Measurements from ENCODE around the gene KLHDC3. TPM values are rescaled to one million over a fixed set of nuclear protein-coding genes. Genes with fewer than 3 reads are reported as not detected.
A peak's percentile ranks its signal among the peaks of the same experiment; 100 is the strongest.

KLHDC3 gene
- total and polyA plus RNA-seq, 10 of the 15 experiments (the other 5 are each of a cell fraction or from before 2014, with no cell fraction given), result 2.4 to 102 (median 55.4) TPM

DNA sequence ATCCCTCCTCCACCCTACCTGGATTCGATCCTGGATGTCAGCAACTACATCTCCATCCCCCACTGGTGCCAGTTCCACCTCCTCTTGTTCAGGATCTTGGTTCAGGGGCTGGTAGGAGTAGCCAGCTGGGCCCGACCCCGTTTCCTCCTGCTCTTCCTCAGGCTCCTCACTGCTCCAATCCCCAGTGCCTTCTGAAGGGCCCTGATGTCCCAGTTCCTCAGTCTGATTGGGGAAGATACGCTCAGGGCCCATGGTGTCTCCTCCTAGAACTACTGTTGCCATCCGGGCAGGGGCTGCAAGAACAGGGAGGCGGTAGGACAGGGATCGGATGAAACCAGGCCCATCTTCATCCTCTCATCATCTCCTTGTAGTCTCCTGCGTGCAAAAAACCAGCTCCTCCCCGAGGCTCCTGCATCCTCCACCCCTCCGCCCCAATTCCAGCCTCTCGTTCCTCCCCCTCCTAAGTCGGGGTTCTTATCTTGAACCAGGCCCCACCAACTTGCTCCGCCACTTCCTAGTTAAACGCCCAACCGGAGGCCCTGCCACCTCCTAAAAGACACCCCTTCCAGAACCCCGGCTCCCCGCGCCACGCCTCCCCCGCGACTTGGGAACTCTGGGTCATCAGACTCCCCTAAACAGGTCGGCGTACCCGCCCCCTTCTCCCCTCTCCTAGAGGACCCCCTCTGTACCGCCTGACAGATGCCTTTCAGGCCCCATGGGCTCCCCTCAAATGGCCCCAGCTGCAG lies 779 bp upstream of the KLHDC3 start (continued):
- TF ChIP-seq EGR1 (IDR thresholded peaks at IDR 0.05; ENCODE audit: borderline replicate concordance in 1 of 2, low read depth in 2 of 2, low read length in 2 of 2), result peak in 1 of 2 experiments; percentile 18; a peak in 1 of 3 replicates
- no peak for TF ChIP-seq TARDBP (IDR thresholded peaks at IDR 0.05; ENCODE audit: borderline replicate concordance)
- TF ChIP-seq, protein P1, sequence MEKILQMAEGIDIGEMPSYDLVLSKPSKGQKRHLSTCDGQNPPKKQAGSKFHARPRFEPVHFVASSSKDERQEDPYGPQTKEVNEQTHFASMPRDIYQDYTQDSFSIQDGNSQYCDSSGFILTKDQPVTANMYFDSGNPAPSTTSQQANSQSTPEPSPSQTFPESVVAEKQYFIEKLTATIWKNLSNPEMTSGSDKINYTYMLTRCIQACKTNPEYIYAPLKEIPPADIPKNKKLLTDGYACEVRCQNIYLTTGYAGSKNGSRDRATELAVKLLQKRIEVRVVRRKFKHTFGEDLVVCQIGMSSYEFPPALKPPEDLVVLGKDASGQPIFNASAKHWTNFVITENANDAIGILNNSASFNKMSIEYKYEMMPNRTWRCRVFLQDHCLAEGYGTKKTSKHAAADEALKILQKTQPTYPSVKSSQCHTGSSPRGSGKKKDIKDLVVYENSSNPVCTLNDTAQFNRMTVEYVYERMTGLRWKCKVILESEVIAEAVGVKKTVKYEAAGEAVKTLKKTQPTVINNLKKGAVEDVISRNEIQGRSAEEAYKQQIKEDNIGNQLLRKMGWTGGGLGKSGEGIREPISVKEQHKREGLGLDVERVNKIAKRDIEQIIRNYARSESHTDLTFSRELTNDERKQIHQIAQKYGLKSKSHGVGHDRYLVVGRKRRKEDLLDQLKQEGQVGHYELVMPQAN (conservative IDR thresholded peaks at IDR 0.05), result peak; percentile 71
- no peak for TF ChIP-seq BCL11A (IDR thresholded peaks at IDR 0.05; ENCODE audit: low read depth, low read length)
- TF ChIP-seq, protein P2, sequence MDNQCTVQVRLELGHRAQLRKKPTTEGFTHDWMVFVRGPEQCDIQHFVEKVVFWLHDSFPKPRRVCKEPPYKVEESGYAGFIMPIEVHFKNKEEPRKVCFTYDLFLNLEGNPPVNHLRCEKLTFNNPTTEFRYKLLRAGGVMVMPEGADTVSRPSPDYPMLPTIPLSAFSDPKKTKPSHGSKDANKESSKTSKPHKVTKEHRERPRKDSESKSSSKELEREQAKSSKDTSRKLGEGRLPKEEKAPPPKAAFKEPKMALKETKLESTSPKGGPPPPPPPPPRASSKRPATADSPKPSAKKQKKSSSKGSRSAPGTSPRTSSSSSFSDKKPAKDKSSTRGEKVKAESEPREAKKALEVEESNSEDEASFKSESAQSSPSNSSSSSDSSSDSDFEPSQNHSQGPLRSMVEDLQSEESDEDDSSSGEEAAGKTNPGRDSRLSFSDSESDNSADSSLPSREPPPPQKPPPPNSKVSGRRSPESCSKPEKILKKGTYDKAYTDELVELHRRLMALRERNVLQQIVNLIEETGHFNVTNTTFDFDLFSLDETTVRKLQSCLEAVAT (IDR thresholded peaks at IDR 0.05), result peak; percentile 27; the same call in 1 of the 2 replicates
- TF ChIP-seq CREM (IDR thresholded peaks at IDR 0.05; ENCODE audit: low read depth), result no peak
- TF ChIP-seq GABPA (IDR thresholded peaks at IDR 0.05; ENCODE audit: low read depth), result no peak
- TF ChIP-seq, protein P3, sequence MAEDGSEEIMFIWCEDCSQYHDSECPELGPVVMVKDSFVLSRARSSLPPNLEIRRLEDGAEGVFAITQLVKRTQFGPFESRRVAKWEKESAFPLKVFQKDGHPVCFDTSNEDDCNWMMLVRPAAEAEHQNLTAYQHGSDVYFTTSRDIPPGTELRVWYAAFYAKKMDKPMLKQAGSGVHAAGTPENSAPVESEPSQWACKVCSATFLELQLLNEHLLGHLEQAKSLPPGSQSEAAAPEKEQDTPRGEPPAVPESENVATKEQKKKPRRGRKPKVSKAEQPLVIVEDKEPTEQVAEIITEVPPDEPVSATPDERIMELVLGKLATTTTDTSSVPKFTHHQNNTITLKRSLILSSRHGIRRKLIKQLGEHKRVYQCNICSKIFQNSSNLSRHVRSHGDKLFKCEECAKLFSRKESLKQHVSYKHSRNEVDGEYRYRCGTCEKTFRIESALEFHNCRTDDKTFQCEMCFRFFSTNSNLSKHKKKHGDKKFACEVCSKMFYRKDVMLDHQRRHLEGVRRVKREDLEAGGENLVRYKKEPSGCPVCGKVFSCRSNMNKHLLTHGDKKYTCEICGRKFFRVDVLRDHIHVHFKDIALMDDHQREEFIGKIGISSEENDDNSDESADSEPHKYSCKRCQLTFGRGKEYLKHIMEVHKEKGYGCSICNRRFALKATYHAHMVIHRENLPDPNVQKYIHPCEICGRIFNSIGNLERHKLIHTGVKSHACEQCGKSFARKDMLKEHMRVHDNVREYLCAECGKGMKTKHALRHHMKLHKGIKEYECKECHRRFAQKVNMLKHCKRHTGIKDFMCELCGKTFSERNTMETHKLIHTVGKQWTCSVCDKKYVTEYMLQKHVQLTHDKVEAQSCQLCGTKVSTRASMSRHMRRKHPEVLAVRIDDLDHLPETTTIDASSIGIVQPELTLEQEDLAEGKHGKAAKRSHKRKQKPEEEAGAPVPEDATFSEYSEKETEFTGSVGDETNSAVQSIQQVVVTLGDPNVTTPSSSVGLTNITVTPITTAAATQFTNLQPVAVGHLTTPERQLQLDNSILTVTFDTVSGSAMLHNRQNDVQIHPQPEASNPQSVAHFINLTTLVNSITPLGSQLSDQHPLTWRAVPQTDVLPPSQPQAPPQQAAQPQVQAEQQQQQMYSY (CRISPR knock-in tag; IDR thresholded peaks at IDR 0.05), result no peak
- TF ChIP-seq ESRRA (IDR thresholded peaks at IDR 0.05; ENCODE audit: low read length), result no peak
- no peak for TF ChIP-seq POLR2AphosphoS2 (IDR thresholded peaks at IDR 0.05; ENCODE audit: low read depth, low read length)

All from GM12878 (cell line).